GM13976 (cell line): ENCODE data around the gene NEK4.

Source experiments
- DNase-seq: peaks from one replicate; pipeline ENCODE4 v3.0.0; 2012; ENCODE audit warnings: low spot score
- CTCF ChIP-seq: IDR thresholded peaks from 2 replicates; pipeline ENCODE4 v1.5.1; 2012; ENCODE audit warnings: borderline replicate concordance, mild to moderate bottlenecking; ENCODE audit not compliant: insufficient read depth; ENCODE audit errors: extremely low read depth, missing control alignments, control extremely low read depth
- in situ Hi-C: fragments of 300-500 bp; cut with MboI; formaldehyde crosslinking; loops from one replicate; pipeline ENCODE4 v1.12.0; 2022; ENCODE audit warnings: low sequenced_read_pairs, mixed read lengths, inconsistent platforms; ENCODE audit not compliant: unreplicated experiment

NEK4 gene

GRCh38 chr3:52685285-52685708 lies 85.4 kb downstream of the NEK4 start:
- DNase-seq = peak; percentile 94
- no peak for TF ChIP-seq CTCF
- in situ Hi-C loops = no loop called here

GRCh38 chr3:52684184-52684583 lies 86.6 kb downstream of the NEK4 start:
- DNase-seq = no peak
- in situ Hi-C loops = no loop called here
- no peak for TF ChIP-seq CTCF

- in situ Hi-C loops = no loop called here
- no peak for TF ChIP-seq CTCF
- no peak for DNase-seq
Observed at GRCh38 chr3:52683611-52684010, 87.1 kb downstream of the NEK4 start.

GRCh38 chr3:52682016-52682415 lies 88.7 kb downstream of the NEK4 start:
- DNase-seq = no peak
- in situ Hi-C loops = no loop called here

GRCh38 chr3:52681596-52681995 lies 89.1 kb downstream of the NEK4 start:
- no peak for TF ChIP-seq CTCF
- DNase-seq = no peak
- in situ Hi-C loops = no loop called here

More at GRCh38 chr3:52682016-52682415, 88.7 kb downstream of the NEK4 start:
- peak; percentile 39 for TF ChIP-seq CTCF

GRCh38 chr3:52679811-52680210 lies 90.9 kb downstream of the NEK4 start:
- in situ Hi-C loops = no loop called here
- TF ChIP-seq CTCF = no peak

GRCh38 chr3:52679199-52679538 lies 91.6 kb downstream of the NEK4 start:
- in situ Hi-C loops = no loop called here
- no peak for TF ChIP-seq CTCF
- no peak for DNase-seq

More at GRCh38 chr3:52679811-52680210, 90.9 kb downstream of the NEK4 start:
- DNase-seq = no peak
